ENCODE results near the gene GRIN2A.

The GRIN2A gene

GRCh38 chr16:10103700-10104099, 78.5 kb downstream of the GRIN2A start:
- TF ChIP-seq EZH2 (IDR thresholded peaks at IDR 0.05), result no peak
- TF ChIP-seq POLR2AphosphoS5 (IDR thresholded peaks at IDR 0.05; ENCODE audit: borderline replicate concordance, low read depth, low read length), result no peak
- TF ChIP-seq FOXP2 (optimal IDR thresholded peaks at IDR 0.05; ENCODE audit: control extremely low read depth, extremely low read length, insufficient read depth), result no peak
- no peak for DNase-seq (ENCODE audit: low read depth, low spot score)
- Histone ChIP-seq H3K36me3 (ENCODE audit: insufficient read depth, low read length) (no peaks in the 10 kb centered on the region), H3K9ac (ENCODE audit: insufficient read length) (no peak overlapping the region), H3K9me3 (ENCODE audit: low read depth, low read length) (no peaks in the 10 kb centered on the region), H3K27ac (no peak overlapping the region), H3K4me3 (no peak overlapping the region)

DNA sequence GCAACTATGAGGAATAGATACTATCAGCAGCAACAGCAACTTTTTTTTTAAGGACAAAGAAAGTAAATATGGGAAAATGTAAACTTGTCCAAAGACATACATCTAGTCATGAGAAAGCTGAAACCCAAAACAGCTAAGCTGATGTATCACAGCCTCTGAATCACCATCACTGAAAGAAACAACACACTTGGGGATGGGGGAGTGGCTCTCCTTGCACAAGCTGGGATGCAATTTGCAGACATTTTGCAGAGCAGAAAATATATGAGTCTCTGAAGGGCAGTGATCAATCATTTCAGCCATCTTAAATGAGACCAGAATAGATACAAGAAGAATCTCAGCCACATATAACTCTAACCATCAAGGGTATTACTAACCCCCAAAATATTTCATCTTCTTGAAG, 79.1 kb downstream of the GRIN2A start:
- no peak for DNase-seq (ENCODE audit: low read depth, low spot score)
- TF ChIP-seq EZH2 (IDR thresholded peaks at IDR 0.05) (no peak), POLR2AphosphoS5 (IDR thresholded peaks at IDR 0.05; ENCODE audit: borderline replicate concordance, low read depth, low read length) (no peak), FOXP2 (optimal IDR thresholded peaks at IDR 0.05; ENCODE audit: control extremely low read depth, extremely low read length, insufficient read depth) (no peak)
- H3K27ac ChIP-seq, result no peak overlapping the region
- no peak overlapping the region for H3K4me3 ChIP-seq
- no peak overlapping the region for H3K9ac ChIP-seq (ENCODE audit: insufficient read length)
- no peaks in the 10 kb centered on the region for H3K36me3 ChIP-seq (ENCODE audit: insufficient read depth, low read length)
- H3K9me3 ChIP-seq (ENCODE audit: low read depth, low read length), result no peaks in the 10 kb centered on the region

DNA sequence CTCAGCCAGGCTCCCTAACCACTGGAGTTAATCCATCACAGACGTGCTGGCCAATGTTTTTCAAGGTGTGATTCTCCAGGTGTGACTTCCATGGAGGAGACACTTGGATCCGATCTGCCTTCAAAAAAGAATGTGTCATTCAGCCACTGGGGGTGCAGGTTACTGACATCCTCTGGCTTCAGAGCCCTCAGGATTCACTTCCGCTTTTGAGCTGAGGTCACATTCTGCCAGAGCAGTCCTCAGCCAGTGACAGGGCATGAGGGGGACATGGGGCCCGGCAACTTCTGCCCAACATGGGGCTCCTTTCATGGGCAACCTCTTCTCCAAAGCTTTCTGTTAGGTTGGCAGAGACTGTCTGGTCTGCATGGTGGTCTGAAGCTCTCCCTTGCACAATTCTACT, 81.4 kb downstream of the GRIN2A start:
- no peaks in the 10 kb centered on the region for H3K9me3 ChIP-seq (ENCODE audit: low read depth, low read length)
- DNase-seq (ENCODE audit: low read depth, low spot score), result no peak
- no peak overlapping the region for H3K27ac ChIP-seq
- no peak overlapping the region for H3K4me3 ChIP-seq
- no peak for TF ChIP-seq POLR2AphosphoS5 (IDR thresholded peaks at IDR 0.05; ENCODE audit: borderline replicate concordance, low read depth, low read length)
- TF ChIP-seq FOXP2 (optimal IDR thresholded peaks at IDR 0.05; ENCODE audit: control extremely low read depth, extremely low read length, insufficient read depth), result no peak
- TF ChIP-seq EZH2 (IDR thresholded peaks at IDR 0.05), result no peak
- H3K36me3 ChIP-seq (ENCODE audit: insufficient read depth, low read length), result no peaks in the 10 kb centered on the region
- no peak overlapping the region for H3K9ac ChIP-seq (ENCODE audit: insufficient read length)

- Histone ChIP-seq H3K36me3 (ENCODE audit: insufficient read depth, low read length) (no peaks in the 10 kb centered on the region), H3K4me3 (no peak overlapping the region), H3K27ac (no peak overlapping the region), H3K9ac (ENCODE audit: insufficient read length) (no peak overlapping the region), H3K9me3 (ENCODE audit: low read depth, low read length) (no peaks in the 10 kb centered on the region)
- no peak for TF ChIP-seq POLR2AphosphoS5 (IDR thresholded peaks at IDR 0.05; ENCODE audit: borderline replicate concordance, low read depth, low read length)
- TF ChIP-seq FOXP2 (optimal IDR thresholded peaks at IDR 0.05; ENCODE audit: control extremely low read depth, extremely low read length, insufficient read depth), result no peak
- no peak for TF ChIP-seq EZH2 (IDR thresholded peaks at IDR 0.05)
- DNase-seq (ENCODE audit: low read depth, low spot score), result no peak
Measured at GRCh38 chr16:10098991-10099390, 83.2 kb downstream of the GRIN2A start.

DNA sequence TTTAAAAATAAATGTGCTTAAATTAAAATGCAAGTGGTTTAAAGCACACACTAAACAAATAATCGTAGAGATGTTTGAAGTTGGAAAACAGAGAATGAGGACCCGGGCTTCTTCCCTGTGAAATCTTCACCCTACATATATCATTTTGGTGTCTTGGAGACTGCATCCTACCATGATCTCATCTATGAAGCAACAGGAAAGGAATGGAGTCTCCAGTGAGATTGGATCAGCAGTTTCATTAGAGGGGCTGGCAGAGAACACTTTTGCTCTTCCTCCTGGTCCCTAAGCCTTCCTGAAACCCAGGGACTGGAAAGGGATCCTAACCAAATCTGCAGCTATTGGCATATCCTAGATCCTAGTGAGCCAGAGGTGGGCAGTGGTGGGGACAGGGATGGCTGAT, 85.0 kb downstream of the GRIN2A start:
- Histone ChIP-seq H3K9ac (ENCODE audit: insufficient read length) (no peak overlapping the region), H3K4me3 (no peak overlapping the region), H3K36me3 (ENCODE audit: insufficient read depth, low read length) (no peaks in the 10 kb centered on the region), H3K9me3 (ENCODE audit: low read depth, low read length) (no peaks in the 10 kb centered on the region), H3K27ac (no peak overlapping the region)
- no peak for TF ChIP-seq FOXP2 (optimal IDR thresholded peaks at IDR 0.05; ENCODE audit: control extremely low read depth, extremely low read length, insufficient read depth)
- no peak for TF ChIP-seq EZH2 (IDR thresholded peaks at IDR 0.05)
- no peak for TF ChIP-seq POLR2AphosphoS5 (IDR thresholded peaks at IDR 0.05; ENCODE audit: borderline replicate concordance, low read depth, low read length)
- DNase-seq (ENCODE audit: low read depth, low spot score), result no peak

DNA sequence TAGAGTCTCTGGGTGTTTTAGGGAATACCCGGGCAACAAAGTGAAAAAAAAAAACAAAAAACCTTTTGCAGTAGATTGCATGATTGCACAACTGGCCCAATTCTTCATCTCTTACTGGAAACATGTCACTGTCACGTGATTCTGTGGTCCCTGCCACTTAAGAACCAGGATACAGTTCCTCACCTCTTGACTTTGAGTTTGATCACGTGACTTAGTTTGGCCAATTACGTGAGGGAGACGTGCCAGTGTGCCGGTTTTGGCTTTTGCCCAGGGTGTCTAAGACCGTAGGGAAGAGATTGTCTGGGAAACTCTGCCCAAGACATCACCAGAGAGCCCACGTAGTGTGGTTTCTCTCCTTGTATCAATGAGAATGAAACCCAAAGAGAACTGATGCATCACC, 88.7 kb downstream of the GRIN2A start:
- TF ChIP-seq FOXP2 (optimal IDR thresholded peaks at IDR 0.05; ENCODE audit: control extremely low read depth, extremely low read length, insufficient read depth) (no peak), EZH2 (IDR thresholded peaks at IDR 0.05) (no peak), POLR2AphosphoS5 (IDR thresholded peaks at IDR 0.05; ENCODE audit: borderline replicate concordance, low read depth, low read length) (no peak)
- DNase-seq (ENCODE audit: low read depth, low spot score), result no peak
- Histone ChIP-seq H3K27ac (no peak overlapping the region), H3K9me3 (ENCODE audit: low read depth, low read length) (no peaks in the 10 kb centered on the region), H3K4me3 (no peak overlapping the region), H3K9ac (ENCODE audit: insufficient read length) (no peak overlapping the region), H3K36me3 (ENCODE audit: insufficient read depth, low read length) (no peaks in the 10 kb centered on the region)

DNA sequence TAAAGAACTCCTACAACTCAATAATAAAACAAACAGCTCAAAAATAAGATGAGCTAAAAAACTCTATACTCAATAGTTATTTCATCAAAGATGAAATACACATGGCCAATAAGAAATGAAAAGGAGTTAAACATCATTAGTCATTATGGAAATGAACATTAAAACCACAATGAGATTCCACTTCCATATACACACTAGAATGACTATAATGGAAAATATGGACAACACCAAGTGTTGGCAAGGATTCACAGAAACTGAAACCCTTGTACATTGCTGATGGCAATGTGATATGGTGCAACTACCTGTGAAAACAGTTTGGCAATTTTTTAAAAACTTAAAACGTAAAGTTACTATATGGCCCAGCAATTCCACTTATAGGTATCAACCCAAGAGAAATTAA, 91.4 kb downstream of the GRIN2A start:
- TF ChIP-seq POLR2AphosphoS5 (IDR thresholded peaks at IDR 0.05; ENCODE audit: borderline replicate concordance, low read depth, low read length) (no peak), EZH2 (IDR thresholded peaks at IDR 0.05) (no peak), FOXP2 (optimal IDR thresholded peaks at IDR 0.05; ENCODE audit: control extremely low read depth, extremely low read length, insufficient read depth) (no peak)
- no peak for DNase-seq (ENCODE audit: low read depth, low spot score)
- no peak overlapping the region for H3K27ac ChIP-seq

GRCh38 chr16:10088380-10088793, 93.8 kb downstream of the GRIN2A start:
- H3K27ac ChIP-seq, result no peak overlapping the region

More for the DNA sequence above, 91.4 kb downstream of the GRIN2A start:
- Histone ChIP-seq H3K9ac (ENCODE audit: insufficient read length) (no peak overlapping the region), H3K9me3 (ENCODE audit: low read depth, low read length) (no peaks in the 10 kb centered on the region), H3K36me3 (ENCODE audit: insufficient read depth, low read length) (no peaks in the 10 kb centered on the region), H3K4me3 (no peak overlapping the region)

GRCh38 chr16:10087151-10087550, 95.1 kb downstream of the GRIN2A start:
- no peak overlapping the region for H3K27ac ChIP-seq
- H3K4me3 ChIP-seq, result no peak overlapping the region
- no peak for TF ChIP-seq FOXP2 (optimal IDR thresholded peaks at IDR 0.05; ENCODE audit: control extremely low read depth, extremely low read length, insufficient read depth)
- no peak for TF ChIP-seq EZH2 (IDR thresholded peaks at IDR 0.05)
- no peak overlapping the region for H3K9ac ChIP-seq (ENCODE audit: insufficient read length)
- H3K36me3 ChIP-seq (ENCODE audit: insufficient read depth, low read length), result no peaks in the 10 kb centered on the region
- no peak for DNase-seq (ENCODE audit: low read depth, low spot score)
- no peaks in the 10 kb centered on the region for H3K9me3 ChIP-seq (ENCODE audit: low read depth, low read length)

More at GRCh38 chr16:10088380-10088793, 93.8 kb downstream of the GRIN2A start:
- H3K4me3 ChIP-seq, result no peak overlapping the region
- TF ChIP-seq EZH2 (IDR thresholded peaks at IDR 0.05) (no peak), FOXP2 (optimal IDR thresholded peaks at IDR 0.05; ENCODE audit: control extremely low read depth, extremely low read length, insufficient read depth) (no peak), POLR2AphosphoS5 (IDR thresholded peaks at IDR 0.05; ENCODE audit: borderline replicate concordance, low read depth, low read length) (no peak)
- DNase-seq (ENCODE audit: low read depth, low spot score), result no peak
- no peaks in the 10 kb centered on the region for H3K36me3 ChIP-seq (ENCODE audit: insufficient read depth, low read length)
- no peak overlapping the region for H3K9ac ChIP-seq (ENCODE audit: insufficient read length)
- no peaks in the 10 kb centered on the region for H3K9me3 ChIP-seq (ENCODE audit: low read depth, low read length)

Measured in SK-N-MC (cell line).